Ovary (tissue), 3 donors: Measurements from ENCODE around the gene PODNL1.

Experiments used
- CTCF ChIP-seq, 3 donors: fragments of 450-650 bp in 2 of 3; fragments of 200-600 bp in 1 of 3; IDR thresholded peaks; one replicate each; pipeline versions ENCODE4 v1.5.1 to v1.8.0; 2016 to 2022; ENCODE audit warnings: antibody characterized with exemption in 3 of 3, mild to moderate bottlenecking in 1 of 3
- EP300 ChIP-seq: sonication (generic); formaldehyde crosslinking; IDR thresholded peaks from one replicate; pipeline ENCODE4 v1.6.1; 2017; ENCODE audit warnings: antibody characterized with exemption
- POLR2A ChIP-seq: fragments of 450-650 bp; IDR thresholded peaks from one replicate; pipeline ENCODE4 v1.6.1; 2017; ENCODE audit warnings: antibody characterized with exemption, mild to moderate bottlenecking, moderate library complexity
- donor health status: DM: no; HTN: no; CAD: no.

- no peak for TF ChIP-seq CTCF (IDR thresholded peaks at IDR 0.05)
- no peak for TF ChIP-seq POLR2A
- no peak for TF ChIP-seq EP300
Measured at GRCh38 chr19:13920940-13921747, 17.1 kb downstream of the PODNL1 start.
